Superior temporal gyrus (tissue), 1 donor: ENCODE data around the gene FHOD3.

Experiments
- DNase-seq: peaks from one replicate; pipeline ENCODE4 v3.0.0-alpha.2; 2016; ENCODE audit errors: extremely low spot score

FHOD3 gene

DNA sequence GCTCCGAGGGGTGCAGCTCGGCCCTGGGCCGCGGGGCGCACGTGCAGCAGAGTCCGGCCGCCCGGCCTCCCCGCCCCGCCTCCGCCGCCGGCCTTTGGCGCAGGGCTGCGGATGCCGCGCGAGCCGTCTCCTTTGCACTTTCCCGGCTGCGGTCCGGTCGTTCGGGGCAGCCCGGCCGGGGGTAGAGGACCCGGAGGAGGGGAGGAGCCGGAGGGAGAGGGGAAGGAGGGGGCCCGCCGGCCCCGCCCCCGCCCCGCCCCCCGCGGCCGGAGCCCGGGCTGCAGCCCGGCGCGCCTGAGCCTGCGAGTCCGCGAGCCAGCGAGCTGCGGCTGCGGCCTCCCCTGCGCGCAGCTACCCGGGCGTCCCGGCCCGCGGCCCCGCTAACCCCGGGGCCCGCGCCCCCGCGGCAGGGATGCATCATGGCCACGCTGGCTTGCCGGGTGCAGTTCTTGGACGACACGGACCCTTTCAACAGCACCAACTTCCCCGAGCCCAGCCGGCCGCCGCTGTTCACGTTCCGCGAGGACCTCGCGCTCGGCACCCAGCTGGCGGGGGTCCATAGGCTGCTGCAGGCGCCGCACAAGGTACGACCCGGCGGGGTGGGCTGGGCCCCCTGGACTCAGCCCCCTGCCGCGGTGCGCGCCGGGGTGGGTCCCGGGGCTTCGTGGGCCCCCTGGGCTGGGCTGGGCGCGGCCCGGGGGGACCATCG, at the start of gene FHOD3:
Gene FHOD3 (plus strand): TSS at position 297 of the 709 bp plus-strand sequence. CDS start 123 bp downstream, at position 420.
- DNase-seq: no peak

DNA sequence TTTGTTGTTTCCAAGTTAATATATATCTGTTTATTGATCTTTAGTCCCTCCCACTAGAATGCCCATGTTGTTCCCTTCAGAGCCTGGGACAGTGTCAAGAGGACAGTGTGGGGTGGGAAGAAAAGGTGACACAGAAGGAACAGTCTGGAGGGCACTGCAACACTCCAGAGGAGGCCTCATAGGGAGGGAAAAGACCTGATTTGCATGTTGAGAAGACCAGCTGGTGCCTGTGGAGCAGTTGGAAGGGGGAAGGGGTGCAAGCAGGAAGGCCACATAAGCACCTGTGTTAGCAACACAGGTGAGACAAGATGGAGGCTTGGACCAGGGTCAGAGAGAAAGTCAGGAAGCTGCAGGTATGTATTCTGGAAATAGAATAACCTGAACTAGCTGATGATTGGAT, 48.1 kb upstream of the FHOD3 start:
- no peak for DNase-seq

DNA sequence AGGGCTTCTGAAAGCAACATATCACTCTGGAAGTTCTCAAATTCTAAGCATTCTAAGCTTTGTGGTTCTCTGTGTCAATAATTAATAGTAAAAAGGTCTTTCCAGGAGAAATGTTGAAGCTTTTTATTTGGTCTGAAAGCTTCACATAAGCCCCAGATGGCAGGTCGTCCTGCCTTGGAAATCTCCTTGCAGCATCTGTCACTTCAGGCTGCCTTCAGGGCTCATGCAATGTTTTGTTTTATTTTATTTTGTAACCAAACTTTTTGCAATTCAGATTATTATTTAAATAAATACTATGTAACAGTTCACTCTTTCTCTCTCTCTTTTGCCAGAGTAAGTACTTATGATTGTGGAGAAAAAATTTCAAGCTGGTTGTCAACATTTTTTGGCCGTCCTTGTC, 46.7 kb upstream of the FHOD3 start:
- no peak for DNase-seq

DNA sequence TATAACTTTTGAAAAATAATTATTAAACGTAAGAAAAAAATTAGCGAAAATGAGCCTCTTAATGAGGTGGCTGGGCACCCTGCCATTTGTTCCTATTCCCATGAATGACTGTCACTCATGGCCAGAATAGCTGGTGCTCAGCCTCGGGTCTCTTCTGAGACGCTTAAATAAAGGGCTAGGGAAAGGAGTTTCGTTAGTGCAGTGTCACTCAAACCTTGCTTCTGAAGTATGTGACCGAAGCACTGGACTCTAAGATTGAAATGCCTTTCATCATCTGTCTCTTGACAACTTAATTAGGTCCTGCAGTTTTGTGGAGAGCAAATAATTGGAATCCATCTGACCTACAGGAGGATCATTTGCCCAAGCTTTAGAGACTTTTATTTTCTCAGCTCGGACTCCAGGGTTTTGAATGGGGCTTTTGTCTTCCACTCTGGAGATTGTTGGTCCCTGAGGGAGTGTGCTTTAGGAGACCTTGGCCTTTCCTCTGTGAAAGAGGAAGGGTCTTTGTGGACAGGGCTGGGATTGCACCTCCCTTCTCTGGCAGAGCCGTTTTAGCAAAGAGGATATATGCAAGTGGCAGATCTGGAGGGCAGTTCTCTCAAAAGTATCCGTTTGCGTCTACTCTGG, 42.3 kb upstream of the FHOD3 start:
- DNase-seq: no peak

DNA sequence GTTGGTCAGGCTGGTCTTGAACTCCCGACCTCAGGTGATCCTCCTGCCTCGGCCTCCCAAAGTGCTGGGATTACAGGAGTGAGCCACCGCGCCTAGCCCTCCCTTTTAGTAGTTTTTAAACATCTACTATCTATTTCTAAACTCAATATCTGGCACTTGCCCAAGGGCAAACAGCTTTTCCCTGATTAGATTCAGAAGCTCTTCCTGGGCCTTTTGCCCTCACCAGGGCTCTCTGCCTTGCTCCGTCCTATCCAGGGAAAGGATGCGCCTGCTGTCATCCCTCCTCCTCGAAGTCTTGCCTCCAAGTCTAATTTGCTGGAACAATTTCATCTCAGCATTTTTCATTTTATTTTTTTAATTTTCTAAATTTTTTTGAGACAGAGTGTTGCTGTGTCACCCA, 41.4 kb upstream of the FHOD3 start:
- no peak for DNase-seq

DNA sequence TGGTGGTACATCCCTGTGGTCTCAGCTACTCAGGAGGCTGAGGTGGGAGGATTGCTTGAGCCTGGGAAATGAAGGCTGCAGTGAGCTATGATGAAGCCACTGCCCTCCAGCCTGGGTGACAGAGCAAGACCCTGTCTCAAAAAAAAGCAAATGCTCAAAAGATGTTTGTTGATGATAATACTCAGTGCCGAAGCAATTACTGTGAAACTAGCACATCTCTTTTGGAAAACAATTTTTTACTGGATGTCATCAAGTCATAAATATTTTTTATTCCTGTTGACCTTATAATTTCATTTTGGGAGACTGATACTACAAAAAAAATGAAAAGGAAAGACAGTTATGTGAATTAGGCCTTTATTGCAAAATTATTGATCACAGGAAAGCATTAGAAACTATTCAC, 34.5 kb upstream of the FHOD3 start:
- no peak for DNase-seq

DNA sequence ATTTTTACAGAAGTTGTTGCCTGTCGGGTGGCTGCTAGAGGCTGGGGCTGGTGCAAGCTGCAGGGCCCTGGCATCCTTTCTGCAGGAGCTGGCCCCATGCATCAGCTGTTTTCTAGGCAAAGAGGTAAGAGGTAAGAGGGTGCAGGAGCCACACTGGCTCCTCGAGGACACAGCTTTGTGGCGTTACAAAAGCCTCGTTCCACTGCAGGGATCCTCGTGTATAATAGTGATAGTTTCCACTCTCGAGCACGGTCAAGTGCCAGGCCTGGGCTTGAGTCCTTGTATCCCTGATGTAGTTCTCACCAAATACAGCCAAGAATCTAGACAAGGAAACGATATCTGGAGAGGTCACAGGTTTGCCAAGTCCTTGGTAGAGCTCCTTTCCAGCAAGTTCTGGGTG, 33.2 kb upstream of the FHOD3 start:
- no peak for DNase-seq

DNA sequence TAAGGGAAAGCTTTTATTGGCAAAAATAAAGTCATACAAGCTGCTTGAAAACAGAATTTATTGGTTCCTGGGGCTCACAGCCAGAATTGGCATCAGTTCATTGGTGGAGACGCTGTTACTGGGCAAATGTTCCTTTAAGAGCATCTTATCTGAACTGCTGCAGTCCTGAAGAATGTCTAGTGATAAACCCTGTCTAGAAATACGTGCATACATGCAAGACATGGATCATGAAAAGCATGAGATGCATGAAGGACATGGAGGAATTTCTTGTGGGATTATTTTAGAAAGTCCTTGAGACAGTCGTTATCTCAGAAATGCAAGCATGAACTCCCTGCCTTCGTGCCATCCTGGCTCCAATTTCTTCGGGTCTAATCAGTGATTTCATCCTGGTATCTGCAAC, 32.5 kb upstream of the FHOD3 start:
- no peak for DNase-seq

DNA sequence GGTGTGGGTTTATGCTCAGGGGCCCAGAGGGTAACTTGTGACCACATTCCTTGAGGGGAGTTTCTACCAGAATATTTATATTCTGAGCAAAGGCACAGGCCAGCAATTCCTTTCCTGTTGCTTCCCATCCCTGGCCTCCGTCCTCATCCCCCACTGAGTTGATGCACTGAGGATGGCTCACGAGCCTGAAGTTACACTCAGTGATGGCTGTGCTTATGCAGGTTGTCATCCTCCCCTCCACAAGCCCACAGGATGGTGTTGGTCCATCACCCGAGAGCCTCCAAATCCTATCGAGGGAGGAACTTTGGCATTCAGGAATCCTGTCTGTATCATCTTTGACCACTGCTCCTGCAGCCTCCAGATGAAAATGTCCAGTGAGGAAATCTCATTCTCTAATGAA, 28.4 kb upstream of the FHOD3 start:
- no peak for DNase-seq

DNA sequence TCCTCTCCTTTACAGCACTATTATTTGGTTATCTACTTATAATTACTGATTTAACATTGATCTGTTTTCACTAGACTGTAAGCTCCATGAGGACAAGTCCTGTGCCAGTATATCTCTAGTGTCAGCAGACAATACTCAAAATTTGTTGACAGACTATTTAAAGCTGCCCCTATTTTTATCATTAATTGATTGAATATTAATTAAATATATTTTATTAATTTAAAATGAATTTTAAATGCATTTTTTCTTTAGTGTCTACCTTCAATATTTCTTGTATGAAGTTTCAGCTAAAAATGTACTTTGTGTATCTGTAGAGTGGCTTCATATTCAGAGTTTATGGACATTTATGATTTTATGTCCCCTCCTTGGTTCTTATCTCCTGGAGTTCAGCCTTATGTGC, 26.4 kb upstream of the FHOD3 start:
- DNase-seq: no peak

DNA sequence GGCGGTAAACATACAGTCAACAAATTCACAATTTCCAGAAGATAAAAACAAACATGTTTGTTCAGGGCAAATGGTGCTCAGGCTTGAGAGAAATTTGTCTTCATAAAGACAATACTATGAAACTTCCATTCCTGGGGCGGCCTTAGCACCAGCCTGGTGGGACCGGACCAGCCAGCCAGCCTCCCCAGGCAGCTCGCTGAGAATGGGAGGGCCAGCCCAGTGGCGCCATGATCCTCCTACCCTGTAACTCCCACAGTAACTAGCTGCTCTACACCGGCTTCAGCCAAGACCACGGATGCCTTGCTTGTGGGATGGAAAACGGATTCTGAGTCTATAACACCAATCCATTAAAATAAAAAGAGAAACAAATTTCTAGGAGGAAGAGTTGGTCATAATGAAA, 24.2 kb upstream of the FHOD3 start:
- no peak for DNase-seq

DNA sequence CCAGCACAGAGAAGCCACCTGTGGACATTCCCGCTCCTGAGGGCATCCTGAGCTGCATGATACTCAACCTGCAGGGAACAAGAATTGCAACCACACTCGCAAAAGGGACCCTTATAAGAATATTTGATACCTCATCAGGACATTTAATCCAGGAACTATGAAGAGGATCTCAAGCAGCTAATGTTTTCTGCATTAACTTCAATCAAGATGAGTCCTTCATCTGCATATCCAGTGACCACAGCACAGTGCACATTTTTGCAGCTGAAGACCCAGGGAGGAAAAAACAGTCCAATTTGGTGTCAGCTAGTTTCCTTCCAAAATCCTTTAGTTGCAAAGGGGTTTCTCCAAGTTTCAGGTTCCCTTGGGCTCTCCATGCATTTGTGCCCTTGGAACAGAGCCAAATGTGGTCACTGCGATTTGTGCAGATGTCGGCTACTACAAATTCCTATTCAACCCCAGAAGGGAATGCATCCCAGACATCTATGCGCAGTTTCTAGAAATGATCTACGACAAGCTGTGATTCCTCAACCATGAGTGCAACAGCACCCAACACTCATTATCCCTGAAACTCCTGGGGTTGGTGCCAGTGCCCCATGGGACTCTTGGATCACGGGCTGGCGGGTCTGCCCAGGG, 23.3 kb upstream of the FHOD3 start:
- DNase-seq: no peak

DNA sequence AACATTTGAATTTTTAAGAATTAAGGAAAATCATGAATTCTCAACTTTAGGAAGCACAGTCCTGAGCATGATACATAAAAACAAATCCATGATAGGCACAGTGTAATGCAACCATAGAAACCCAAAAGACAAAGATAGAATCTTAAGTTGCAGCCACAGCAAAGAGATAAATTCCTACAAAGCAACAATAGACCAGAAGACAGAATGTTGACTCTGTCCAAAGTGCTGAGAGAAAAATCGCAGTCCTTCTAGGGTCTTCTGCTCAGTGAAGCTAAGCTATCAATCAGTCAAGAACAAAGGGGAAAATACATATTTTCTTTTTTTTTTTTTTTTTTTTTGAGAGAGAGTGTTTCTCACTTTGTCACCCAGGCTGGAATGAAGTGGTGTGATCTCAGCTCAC, 22.0 kb upstream of the FHOD3 start:
- DNase-seq: no peak

DNA sequence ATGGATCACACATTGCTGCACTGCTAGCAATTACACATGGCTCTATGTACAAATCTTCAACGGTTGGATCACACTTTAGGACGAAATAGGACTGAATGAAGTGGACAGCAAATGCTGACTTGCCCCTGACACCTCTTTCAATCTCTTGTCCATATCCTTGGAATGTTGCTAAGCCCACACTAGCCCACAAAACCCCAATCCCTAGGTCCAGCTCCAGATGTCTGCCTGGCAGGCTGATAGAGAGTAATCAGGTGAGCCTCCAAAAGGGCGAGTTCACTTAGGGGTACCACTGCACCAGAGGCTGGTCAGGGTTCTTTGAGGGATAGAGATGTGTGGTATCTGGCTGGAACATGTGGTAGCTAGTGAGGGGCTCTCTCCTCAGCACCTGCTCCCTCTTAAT, 18.5 kb upstream of the FHOD3 start:
- no peak for DNase-seq

DNA sequence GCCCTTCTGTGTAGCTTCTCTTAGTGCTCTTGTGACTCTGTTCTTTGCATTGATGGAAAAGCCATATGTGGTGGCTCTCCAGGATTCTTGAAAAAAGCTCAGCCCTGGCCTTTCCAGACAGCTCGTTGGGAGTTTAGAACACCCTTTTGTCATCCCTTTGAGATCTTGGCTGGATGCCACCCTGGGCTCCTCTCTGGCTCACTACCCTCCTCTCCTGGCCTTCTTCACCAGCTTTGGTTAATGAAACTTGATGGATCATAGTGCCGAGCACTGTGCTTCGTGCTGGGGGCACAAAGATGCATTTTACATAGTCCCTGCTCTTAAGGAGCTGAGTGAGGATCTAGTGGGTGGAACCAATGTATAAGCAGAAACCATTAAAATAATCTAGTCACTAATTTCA, 15.6 kb upstream of the FHOD3 start:
- no peak for DNase-seq

DNA sequence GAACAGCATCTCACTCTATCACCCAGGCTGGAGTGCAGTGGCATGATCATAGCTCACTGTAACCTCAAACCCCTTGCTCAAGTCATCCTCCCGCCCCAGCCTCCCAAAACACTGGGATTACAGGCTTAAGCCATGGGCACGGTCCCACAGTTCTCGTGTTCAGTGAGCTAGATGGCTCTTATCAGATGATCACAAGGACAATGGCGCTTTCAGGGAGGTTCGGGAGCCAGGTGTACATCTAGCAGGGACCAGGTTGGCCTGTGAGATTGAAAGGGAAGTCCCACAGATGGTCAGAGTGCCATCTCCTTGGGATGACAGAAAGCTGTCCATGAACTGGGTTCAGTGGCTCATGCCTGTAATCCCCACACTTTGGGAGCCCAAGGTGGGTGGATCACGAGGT, 14.1 kb upstream of the FHOD3 start:
- no peak for DNase-seq

DNA sequence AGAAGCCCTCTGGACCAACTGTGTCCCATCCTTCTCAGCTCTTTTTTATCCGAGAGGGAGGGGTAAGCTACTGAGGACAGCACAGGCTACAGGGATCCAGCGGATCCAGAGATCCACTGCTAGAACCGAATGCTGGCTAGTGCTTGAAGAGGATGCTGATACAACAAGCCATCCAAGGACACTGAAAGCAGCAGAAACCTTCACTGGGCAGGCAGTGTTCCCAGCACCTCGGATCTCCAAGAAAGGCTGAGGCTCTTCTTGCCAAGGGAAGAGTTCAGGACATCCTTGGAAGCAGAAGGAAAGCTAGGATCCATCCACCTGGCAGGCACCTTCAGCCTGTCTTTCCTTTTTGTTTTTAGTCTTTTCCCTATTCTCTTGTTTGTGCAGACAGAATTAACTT, 13.2 kb upstream of the FHOD3 start:
- no peak for DNase-seq

DNA sequence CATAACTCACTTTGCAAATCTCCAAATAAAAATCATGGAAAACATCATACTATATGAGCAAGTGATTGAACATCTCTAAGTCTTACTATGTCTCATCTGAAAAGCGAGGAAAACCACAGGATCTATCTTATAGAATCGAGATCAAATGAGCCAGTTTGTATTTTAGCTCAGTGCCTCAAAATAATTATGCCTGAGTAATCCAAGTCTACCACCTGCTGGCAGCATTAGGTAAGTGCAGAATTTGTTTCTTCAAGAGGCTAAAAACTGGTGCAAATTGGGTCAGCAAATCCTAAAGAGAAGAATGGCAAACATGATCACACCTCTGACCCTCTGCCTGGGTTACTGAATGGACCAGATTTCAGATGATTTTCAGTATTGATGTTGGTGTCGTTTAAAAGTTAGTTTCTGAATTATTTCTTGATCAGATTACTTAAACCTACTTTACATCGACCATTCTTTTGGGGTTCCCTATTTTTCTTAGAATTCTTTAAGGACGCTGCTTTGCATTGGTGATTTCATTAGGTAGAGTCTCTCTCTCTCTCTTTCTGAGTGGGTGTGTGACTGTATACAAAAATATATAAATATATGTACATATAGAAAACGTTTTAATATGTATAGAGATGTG, 12.7 kb upstream of the FHOD3 start:
- DNase-seq: peak; percentile 94

DNA sequence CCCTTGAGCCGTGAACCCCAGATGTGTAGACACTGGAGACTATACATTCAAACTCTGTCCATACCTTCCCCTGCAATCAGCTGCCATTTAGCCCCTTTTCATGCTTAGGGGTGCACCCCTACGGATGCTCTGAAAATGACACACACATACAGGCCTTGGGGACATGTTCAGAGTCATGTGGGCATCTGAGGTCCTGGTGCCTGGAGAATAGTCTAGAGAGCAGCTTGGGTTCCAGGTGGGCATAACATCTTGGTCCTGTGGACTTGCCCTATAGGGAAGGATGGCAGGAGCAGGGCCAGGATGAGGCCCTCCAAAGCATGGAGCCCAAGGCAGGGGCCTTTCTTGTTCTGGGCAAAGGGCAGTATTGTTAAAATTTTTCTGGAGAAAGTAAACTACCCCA, 9.9 kb upstream of the FHOD3 start:
- DNase-seq: no peak

DNA sequence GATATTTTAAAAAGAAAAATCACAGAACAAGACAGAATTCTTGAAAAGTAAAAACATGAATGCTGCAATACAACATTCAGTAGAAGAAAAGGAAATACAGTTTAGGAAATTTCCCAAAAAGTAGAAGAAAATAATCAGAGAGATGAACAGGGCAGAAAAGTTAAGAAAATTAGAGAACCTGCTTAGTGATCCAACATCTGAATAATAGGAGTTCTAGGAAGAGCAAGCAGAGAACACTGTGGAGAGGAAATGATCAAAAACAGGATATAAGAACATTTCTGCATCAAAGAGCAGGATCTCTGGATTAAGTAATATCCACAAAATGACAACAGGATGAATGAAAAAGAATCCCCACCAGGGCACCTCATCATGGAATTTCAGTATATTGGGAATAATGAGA, 8.8 kb upstream of the FHOD3 start:
- no peak for DNase-seq

DNA sequence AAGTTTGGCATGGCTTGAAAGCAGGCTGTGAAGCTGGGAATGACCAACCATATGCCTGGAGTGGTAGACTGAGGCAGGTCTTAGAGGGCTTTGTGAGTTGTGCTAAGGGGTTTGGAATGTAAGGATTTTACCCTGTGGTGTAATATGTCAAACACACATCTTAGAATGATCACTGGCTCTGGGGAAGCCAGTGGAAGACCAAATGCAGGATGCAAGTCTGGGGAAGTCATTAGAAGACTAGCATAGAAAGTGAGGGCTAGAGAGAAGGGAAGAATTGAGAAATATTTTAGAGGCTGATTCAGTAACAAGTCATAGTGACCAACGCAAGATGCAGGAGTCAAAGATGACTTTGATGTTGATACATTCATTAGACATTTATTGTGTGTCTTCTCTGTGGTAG, 3.5 kb upstream of the FHOD3 start:
- DNase-seq: no peak

DNA sequence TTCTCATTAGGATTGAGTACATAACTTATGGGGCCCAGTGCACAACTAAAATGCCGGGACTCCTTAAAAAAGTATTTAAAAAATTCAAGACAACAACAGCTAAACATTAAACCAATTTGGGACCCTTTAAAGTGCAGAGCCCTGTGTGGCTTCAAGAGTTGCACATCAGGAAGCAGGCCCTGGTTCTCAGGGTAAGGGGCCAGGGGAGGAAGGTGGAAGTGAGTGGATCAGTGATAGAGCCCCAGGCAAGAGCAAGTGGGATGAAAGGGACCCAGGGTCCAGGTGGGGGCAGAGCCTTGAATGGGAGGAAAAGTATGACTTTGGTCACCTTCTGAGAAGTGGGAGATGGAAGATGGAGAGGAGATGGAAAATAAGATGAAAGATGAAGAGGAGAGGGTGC, 2.3 kb upstream of the FHOD3 start:
- DNase-seq: no peak

DNA sequence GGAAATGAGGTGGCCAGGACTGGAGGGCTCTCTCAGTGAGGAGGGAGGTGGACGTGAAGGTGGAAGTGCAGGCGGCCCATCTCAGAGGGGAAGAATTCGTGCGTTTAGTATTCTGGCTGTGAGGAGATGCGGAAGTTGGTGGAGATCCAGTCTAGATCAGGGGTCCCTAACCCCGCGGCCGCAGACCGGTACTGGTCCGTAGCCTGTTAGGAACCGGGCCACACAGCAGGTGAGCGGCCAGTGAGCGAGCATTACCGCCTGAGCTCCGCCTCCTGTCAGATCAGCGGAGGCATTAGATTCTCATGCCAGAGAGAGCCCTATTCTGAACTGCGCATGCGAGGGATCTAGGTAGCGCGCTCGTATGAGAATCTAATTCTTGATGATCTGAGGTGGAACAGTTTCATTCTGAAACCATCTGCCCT, 1.6 kb upstream of the FHOD3 start:
- no peak for DNase-seq
